Progenitor cell of endocrine pancreas (in vitro differentiated cells): ENCODE results near the gene SMAD2. TPM values are rescaled to one million over a fixed set of nuclear protein-coding genes. Genes with fewer than 3 reads are reported as not detected.

Experiments
- DNase-seq: peaks from one replicate; pipeline ENCODE4 v3.0.0; 2021; ENCODE audit warnings: low spot score; ENCODE audit not compliant: unreplicated experiment
- H3K27ac Mint-ChIP-seq: 2 replicates; pipeline ENCODE4 v1.8.0; 2021; ENCODE audit warnings: mild to moderate bottlenecking, moderate library complexity, mixed read lengths
- H3K27me3 Mint-ChIP-seq: 2 replicates; pipeline ENCODE4 v1.8.0; 2021; ENCODE audit warnings: mixed read lengths
- H3K36me3 Mint-ChIP-seq: 2 replicates; pipeline ENCODE4 v1.8.0; 2022; ENCODE audit warnings: mixed read lengths; ENCODE audit not compliant: insufficient read depth
- H3K4me1 Mint-ChIP-seq: 2 replicates; pipeline ENCODE4 v1.8.0; 2021; ENCODE audit warnings: low read depth, mixed read lengths
- H3K4me3 Mint-ChIP-seq: 2 replicates; pipeline ENCODE4 v1.8.0; 2021; ENCODE audit warnings: low read depth, mild to moderate bottlenecking, moderate library complexity, mixed read lengths
- H3K9me3 Mint-ChIP-seq: 2 replicates; pipeline ENCODE4 v1.8.0; 2021; ENCODE audit warnings: low read depth, mixed read lengths
- CTCF ChIP-seq: fragments of 200-600 bp; sonication (generic); IDR thresholded peaks from one replicate; pipeline ENCODE4 v1.5.0; 2021; ENCODE audit warnings: antibody characterized with exemption, mild to moderate bottlenecking; ENCODE audit not compliant: unreplicated experiment
- total RNA-seq: library from RNA; stranded (reverse); gene quantifications from 2 replicates; pipeline ENCODE4 v1.2.1, GENCODE V29; 2021

SMAD2 gene
- total RNA-seq, 1 donor from 2014 or later, result 140 TPM

DNA sequence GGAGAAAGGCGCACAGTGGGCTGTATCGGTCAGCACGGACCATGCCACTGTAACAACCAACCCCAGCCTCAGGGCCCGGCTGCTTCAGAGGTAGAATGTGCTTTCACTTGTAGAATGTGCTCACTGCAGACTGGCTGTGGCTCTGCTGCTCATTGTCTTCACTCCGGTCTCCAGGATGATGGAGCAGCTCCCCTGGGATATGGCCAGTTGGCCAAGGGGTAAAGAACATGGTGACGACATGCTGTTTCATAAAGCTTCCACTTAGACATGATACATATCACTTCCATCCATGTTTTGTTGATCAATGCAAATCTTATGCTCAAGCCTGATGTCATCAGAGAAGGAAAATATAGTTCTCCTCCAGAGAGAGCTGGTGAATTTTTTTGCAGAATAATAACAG, 127.7 kb downstream of the SMAD2 start:
- TF ChIP-seq CTCF, result no peak
- Mint-ChIP-seq H3K36me3 (no peaks in the 10 kb centered on the region), H3K4me1 (no peaks in the 10 kb centered on the region), H3K27me3 (peaks cover 8% of the 10 kb centered on the region), H3K9me3 (no peaks in the 10 kb centered on the region), H3K4me3 (no peak overlapping the region), H3K27ac (no peak overlapping the region)
- no peak for DNase-seq

- H3K27me3 Mint-ChIP-seq, result peaks cover 8% of the 10 kb centered on the region
Observed at GRCh38 chr18:47801817-47802216, 128.6 kb downstream of the SMAD2 start.

DNA sequence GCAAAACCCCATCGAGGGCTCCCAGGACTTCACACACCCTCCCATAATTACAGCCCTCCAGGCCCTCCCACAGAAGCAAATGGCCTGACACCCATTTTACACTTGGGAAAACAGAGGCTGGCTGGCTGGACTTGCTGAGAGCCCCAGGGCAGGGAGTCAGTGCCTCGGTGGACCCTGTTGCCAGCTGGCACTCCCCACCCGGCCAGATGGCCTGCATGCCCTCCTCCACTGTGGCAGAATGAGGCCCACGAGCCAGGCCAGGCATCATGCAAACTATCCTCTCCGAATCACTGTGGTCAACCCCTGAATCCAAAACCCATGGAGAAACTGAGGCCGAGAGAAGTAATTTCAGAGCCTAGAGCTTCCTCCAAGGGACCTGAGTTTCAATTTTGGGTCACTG, 129.7 kb downstream of the SMAD2 start:
- H3K27ac Mint-ChIP-seq, result no peak overlapping the region
- TF ChIP-seq CTCF, result no peak

More at GRCh38 chr18:47801817-47802216, 128.6 kb downstream of the SMAD2 start:
- Mint-ChIP-seq H3K4me3 (no peak overlapping the region), H3K36me3 (no peaks in the 10 kb centered on the region), H3K9me3 (no peaks in the 10 kb centered on the region), H3K4me1 (no peaks in the 10 kb centered on the region), H3K27ac (no peak overlapping the region)
- no peak for TF ChIP-seq CTCF
- no peak for DNase-seq

DNA sequence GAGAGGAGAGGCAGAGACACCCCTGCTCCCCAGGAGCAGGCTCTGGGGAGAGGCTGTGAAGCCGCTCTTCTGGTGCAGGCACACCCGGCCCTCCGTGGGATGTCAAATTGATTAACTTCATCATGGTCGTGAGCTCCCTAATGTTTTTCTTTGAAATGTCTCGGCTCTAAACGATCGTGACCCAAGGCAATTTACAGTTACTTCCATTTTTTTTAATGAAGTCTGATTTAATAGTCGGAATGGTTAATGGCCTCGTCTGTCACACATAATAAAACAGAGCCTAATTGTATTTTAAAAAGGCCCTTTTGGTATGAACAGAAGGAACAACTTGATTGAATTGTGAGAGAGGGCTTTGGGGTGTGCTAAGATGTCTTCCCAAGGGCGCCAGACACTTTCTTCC, 130.2 kb downstream of the SMAD2 start:
- no peak for DNase-seq
- TF ChIP-seq CTCF, result no peak
- H3K4me1 Mint-ChIP-seq, result no peaks in the 10 kb centered on the region
- H3K9me3 Mint-ChIP-seq, result no peaks in the 10 kb centered on the region
- peaks cover 10% of the 10 kb centered on the region for H3K27me3 Mint-ChIP-seq
- H3K36me3 Mint-ChIP-seq, result no peaks in the 10 kb centered on the region
- H3K4me3 Mint-ChIP-seq, result no peak overlapping the region
- H3K27ac Mint-ChIP-seq, result no peak overlapping the region

More for the DNA sequence above, 129.7 kb downstream of the SMAD2 start:
- no peak for DNase-seq
- Mint-ChIP-seq H3K9me3 (no peaks in the 10 kb centered on the region), H3K36me3 (no peaks in the 10 kb centered on the region), H3K27me3 (peaks cover 8% of the 10 kb centered on the region), H3K4me1 (no peaks in the 10 kb centered on the region), H3K4me3 (no peak overlapping the region)

DNA sequence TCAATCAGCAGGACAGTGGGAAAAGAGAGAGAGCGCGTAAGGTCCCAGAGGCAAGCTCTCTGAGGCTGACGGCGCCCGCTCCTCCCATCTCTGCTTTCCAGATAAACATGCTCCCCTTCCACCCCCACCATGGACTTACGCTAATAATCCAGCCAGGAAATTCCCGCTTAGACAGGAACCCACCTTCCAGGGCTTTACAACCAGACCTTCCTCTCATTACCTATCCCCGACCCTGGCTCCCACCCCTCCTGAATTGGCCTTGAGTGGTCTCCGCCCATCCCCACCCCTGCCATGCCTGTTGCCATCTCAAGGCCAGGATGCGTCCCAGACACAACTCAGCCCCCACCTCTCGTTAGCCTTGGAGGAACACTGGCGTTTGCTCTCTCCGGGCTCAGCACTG, 131.1 kb downstream of the SMAD2 start:
- Mint-ChIP-seq H3K4me3 (no peak overlapping the region), H3K36me3 (no peaks in the 10 kb centered on the region), H3K9me3 (no peaks in the 10 kb centered on the region), H3K27me3 (peaks cover 10% of the 10 kb centered on the region), H3K4me1 (no peaks in the 10 kb centered on the region), H3K27ac (no peak overlapping the region)
- DNase-seq, result no peak
- no peak for TF ChIP-seq CTCF
